Neural crest cell (in vitro differentiated cells): Measurements from ENCODE around the gene GUCA1C. TPM values are rescaled to one million over a fixed set of nuclear protein-coding genes. Genes with fewer than 3 reads are reported as not detected.

Experiments used
- DNase-seq: peaks from one replicate; pipeline ENCODE4 v3.0.0; 2021; ENCODE audit warnings: low read depth, mixed read lengths, low spot score
- H3K27ac Mint-ChIP-seq: one replicate; pipeline ENCODE4 v1.8.0; 2021; ENCODE audit warnings: mild to moderate bottlenecking, mixed read lengths; ENCODE audit not compliant: unreplicated experiment
- H3K27me3 Mint-ChIP-seq: 2 replicates; pipeline ENCODE4 v1.8.0; 2021; ENCODE audit warnings: low read depth, mild to moderate bottlenecking, mixed read lengths
- H3K36me3 Mint-ChIP-seq: 2 replicates; pipeline ENCODE4 v1.8.0; 2021; ENCODE audit warnings: low read depth, mild to moderate bottlenecking, mixed read lengths
- H3K4me1 Mint-ChIP-seq: 2 replicates; pipeline ENCODE4 v1.8.0; 2021; ENCODE audit warnings: mixed read lengths
- H3K4me3 Mint-ChIP-seq: one replicate; pipeline ENCODE4 v1.8.0; 2021; ENCODE audit warnings: mild to moderate bottlenecking, mixed read lengths
- H3K9me3 Mint-ChIP-seq: 2 replicates; pipeline ENCODE4 v1.8.0; 2021; ENCODE audit warnings: mixed read lengths
- total RNA-seq: library from RNA; stranded (reverse); gene quantifications from 2 replicates; pipeline ENCODE4 v1.2.1, GENCODE V29; 2021
- TF ChIP-seq, protein P1 (sequence below): fragments of 200-600 bp; sonication (generic); conservative IDR thresholded peaks from 2 replicates; pipeline ENCODE4 v1.5.0; 2021; ENCODE audit warnings: antibody characterized with exemption, mild to moderate bottlenecking

Gene GUCA1C
- total RNA-seq, 1 donor from 2014 or later: not detected

DNA sequence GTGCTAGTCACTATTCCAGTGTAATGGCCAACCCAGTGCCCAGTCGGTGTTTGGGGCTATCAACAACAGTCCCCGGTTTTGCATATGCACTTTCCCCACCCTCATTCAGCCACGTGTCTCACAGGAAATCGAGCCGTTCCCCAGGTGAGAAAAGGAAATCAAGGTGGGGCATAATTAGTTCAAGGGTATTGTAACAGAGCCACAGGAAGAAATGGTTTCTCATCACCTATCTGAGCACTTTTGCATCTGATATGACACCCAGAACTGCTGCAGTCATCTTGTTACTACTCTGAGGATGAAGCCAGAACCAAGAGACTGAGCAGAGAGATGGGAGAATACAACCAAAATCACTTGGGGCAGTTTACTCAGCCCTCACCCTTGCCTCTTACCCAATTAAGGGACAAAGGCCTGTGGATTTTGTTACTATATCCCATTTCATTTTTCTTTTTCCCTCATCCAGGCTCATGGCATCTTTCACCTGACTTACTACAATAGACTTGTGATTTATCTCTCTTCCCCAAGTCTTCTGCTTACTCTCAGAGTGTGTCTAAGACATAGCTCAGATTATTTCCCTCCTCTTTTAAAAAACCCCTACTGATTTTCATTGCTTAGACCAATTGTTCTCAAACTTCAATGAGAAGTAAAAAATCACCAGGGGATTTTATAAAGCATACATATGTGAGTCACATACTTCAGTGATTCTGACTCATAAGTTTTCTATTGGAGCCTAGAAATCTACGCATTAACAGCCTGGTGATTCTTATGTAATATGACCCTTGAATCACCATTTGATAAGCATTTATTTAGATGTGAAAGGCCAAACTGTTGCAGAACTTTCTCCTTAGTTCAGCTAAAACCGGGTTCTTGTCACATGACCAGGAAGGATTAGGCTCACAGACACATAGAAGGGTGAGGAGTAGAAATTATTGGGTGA is 90.5 kb downstream of the GUCA1C start:
- TF ChIP-seq, protein P1, sequence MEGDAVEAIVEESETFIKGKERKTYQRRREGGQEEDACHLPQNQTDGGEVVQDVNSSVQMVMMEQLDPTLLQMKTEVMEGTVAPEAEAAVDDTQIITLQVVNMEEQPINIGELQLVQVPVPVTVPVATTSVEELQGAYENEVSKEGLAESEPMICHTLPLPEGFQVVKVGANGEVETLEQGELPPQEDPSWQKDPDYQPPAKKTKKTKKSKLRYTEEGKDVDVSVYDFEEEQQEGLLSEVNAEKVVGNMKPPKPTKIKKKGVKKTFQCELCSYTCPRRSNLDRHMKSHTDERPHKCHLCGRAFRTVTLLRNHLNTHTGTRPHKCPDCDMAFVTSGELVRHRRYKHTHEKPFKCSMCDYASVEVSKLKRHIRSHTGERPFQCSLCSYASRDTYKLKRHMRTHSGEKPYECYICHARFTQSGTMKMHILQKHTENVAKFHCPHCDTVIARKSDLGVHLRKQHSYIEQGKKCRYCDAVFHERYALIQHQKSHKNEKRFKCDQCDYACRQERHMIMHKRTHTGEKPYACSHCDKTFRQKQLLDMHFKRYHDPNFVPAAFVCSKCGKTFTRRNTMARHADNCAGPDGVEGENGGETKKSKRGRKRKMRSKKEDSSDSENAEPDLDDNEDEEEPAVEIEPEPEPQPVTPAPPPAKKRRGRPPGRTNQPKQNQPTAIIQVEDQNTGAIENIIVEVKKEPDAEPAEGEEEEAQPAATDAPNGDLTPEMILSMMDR: no peak
- Mint-ChIP-seq H3K4me1 (no peaks in the 10 kb centered on the region), H3K36me3 (no peaks in the 10 kb centered on the region), H3K9me3 (peaks cover 2% of the 10 kb centered on the region), H3K27ac (no peak overlapping the region), H3K4me3 (no peak overlapping the region), H3K27me3 (no peaks in the 10 kb centered on the region)
- DNase-seq: no peak

DNA sequence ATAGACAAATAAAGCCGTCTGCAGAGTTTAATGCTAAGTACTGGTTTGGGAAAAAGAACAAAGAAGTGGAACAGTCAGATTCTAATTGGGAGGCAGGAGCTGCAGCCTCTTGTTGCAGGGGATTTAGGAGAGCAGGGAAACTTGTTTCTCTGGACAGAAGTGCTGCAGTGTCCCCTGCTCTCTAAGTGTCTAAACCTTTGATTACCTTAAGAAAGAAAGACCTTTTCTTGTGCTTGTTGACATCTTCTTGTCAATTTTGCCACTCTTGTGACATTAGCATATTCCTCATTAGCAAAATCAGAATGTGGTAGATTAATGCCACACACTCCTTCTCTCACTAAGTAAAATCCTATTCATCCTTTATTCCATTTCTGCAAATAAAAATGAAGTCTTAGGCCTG is 92.3 kb downstream of the GUCA1C start:
- no peaks in the 10 kb centered on the region for H3K27me3 Mint-ChIP-seq
- no peak for DNase-seq
- no peak overlapping the region for H3K27ac Mint-ChIP-seq
- H3K9me3 Mint-ChIP-seq: peaks cover 2% of the 10 kb centered on the region
- TF ChIP-seq, protein P1: no peak
- H3K4me1 Mint-ChIP-seq: no peaks in the 10 kb centered on the region
- H3K4me3 Mint-ChIP-seq: no peak overlapping the region
- no peaks in the 10 kb centered on the region for H3K36me3 Mint-ChIP-seq

Other genes with a start within 250 kb of the GUCA1C start
- not detected in 2 replicates for gene RETNLB, start 196.5 kb downstream of the GUCA1C start, total RNA-seq
- gene TRAT1, start 131.1 kb downstream of the GUCA1C start, total RNA-seq: not detected in 2 replicates
- gene MORC1, start 164.3 kb upstream of the GUCA1C start, total RNA-seq: not detected in 2 replicates
- gene C3orf85, start 182.8 kb upstream of the GUCA1C start, total RNA-seq: not detected in 2 replicates